Ovary (tissue), 9 donors: ENCODE measurements around the gene HDAC11. TPM values are rescaled to one million over a fixed set of nuclear protein-coding genes. Genes with fewer than 3 reads are reported as not detected.

ENCODE experiments used
- DNase-seq, 5 donors: peaks; one replicate each; pipeline ENCODE4 v3.0.0-alpha.2; 2019 to 2020
- H3K27ac ChIP-seq, 2 donors: fragments of 200-600 bp; one replicate each; pipeline versions ENCODE4 v1.5.1 to v1.8.0; 2019 to 2022
- H3K27me3 ChIP-seq: fragments of 200-600 bp; one replicate; pipeline ENCODE4 v1.8.0; 2022
- H3K36me3 ChIP-seq: fragments of 200-600 bp; sonication (generic); one replicate; pipeline ENCODE4 v1.5.1; 2019
- H3K4me1 ChIP-seq: one replicate; pipeline ENCODE4 v1.8.1; 2013; ENCODE audit warnings: mild to moderate bottlenecking, moderate library complexity; ENCODE audit not compliant: insufficient read depth
- H3K4me3 ChIP-seq: fragments of 200-600 bp; sonication (generic); one replicate; pipeline ENCODE4 v1.5.1; 2017
- H3K9me3 ChIP-seq, 2 donors: fragments of 200-600 bp in 1 of 2; sonication (generic) in 1 of 2; one replicate each; pipeline versions ENCODE4 v1.5.1 to v1.8.1; 2013 to 2019; ENCODE audit warnings: mild to moderate bottlenecking in 1 of 2, moderate library complexity in 1 of 2
- CTCF ChIP-seq, 3 donors: fragments of 450-650 bp in 2 of 3; fragments of 200-600 bp in 1 of 3; IDR thresholded peaks; one replicate each; pipeline versions ENCODE4 v1.5.1 to v1.8.0; 2016 to 2022; ENCODE audit warnings: antibody characterized with exemption in 3 of 3, mild to moderate bottlenecking in 1 of 3
- EP300 ChIP-seq: sonication (generic); formaldehyde crosslinking; IDR thresholded peaks from one replicate; pipeline ENCODE4 v1.6.1; 2017; ENCODE audit warnings: antibody characterized with exemption
- POLR2A ChIP-seq: fragments of 450-650 bp; IDR thresholded peaks from one replicate; pipeline ENCODE4 v1.6.1; 2017; ENCODE audit warnings: antibody characterized with exemption, mild to moderate bottlenecking, moderate library complexity
- WGBS, 3 donors: extraction: QIAGEN DNeasy Blood & Tissue Kit in 1 of 3; methylation state at CpG; one replicate each; pipeline versions ENCODE4 v1.1.5 to v1.1.7; 2013 to 2017; 5-methylcytosine and 5-hydroxymethylcytosine counted together
- intact Hi-C, 4 donors: fragments of 100-400 bp; cut with DNase I; formaldehyde crosslinking; loops; one replicate each; pipeline versions ENCODE4 v1.11.0 to v1.15.1; 2022 to 2023
- polyA plus RNA-seq, 2 donors: library from polyadenylated mRNA; stranded (reverse); fragments of 200-250 nt in 1 of 2; fragments of 350-450 nt in 1 of 2; fragmentation: Illumina TruSeq in 1 of 2; extraction: RNeasy Lipid Tissue Mini Kit (QIAGEN cat#74804) in 1 of 2; gene quantifications; one replicate each; pipeline ENCODE4 v1.2.3, GENCODE V29; 2013 to 2014
- total RNA-seq, 7 donors: library from RNA; depleted of rRNA in 2 of 7; stranded (reverse); fragments of >200 nt in 2 of 7; fragmentation: NEBNext Ultra II Directional in 3 of 7; extraction: Animal tissue kit (Norgen Biotek cat#: 25700) in 3 of 7; gene quantifications; one replicate each; pipeline versions ENCODE4 v1.1.0 to v1.2.4, GENCODE V29; 2016 to 2023
- donor health status: DM: no; HTN: no; CAD: no; lungs with moderate emphysema.
- donor health status: DM: no; HTN: no; CAD: no.
- donor health status: Bipolar disorder and iron deficiency.
- donor health status: DM: yes; HTN: yes; CAD: no.
- donor health status: DM: no; HTN: no; CAD: no.
- donor health status: DM: yes; HTN: yes; CAD: no.

Gene HDAC11
- total and polyA plus RNA-seq, 9 donors = 6.4 to 27.1 (median 19.6) TPM

GRCh38 chr3:13539671-13540070 is 59.6 kb downstream of the HDAC11 start:
- peak in 1 of 5 donors; percentile 16 for DNase-seq
- Histone ChIP-seq H3K4me3 (no peak overlapping the region), H3K27me3 (no peaks in the 10 kb centered on the region), H3K9me3 (no peaks in the 10 kb centered on the region), H3K4me1 (no peaks in the 10 kb centered on the region), H3K36me3 (no peaks in the 10 kb centered on the region), H3K27ac (no peak overlapping the region)
- WGBS, 3 donors = 74 to 76% (median 76%) methylated on average over 8 of the region's 8 CpGs
- intact Hi-C loops = no loop called here
- TF ChIP-seq CTCF (IDR thresholded peaks at IDR 0.05) (no peak), EP300 (no peak), POLR2A (no peak)

GRCh38 chr3:13540297-13540995 is 60.3 kb downstream of the HDAC11 start:
- 45 to 63% (median 53%) methylated on average over 4 of the region's 4 CpGs for WGBS, 3 donors
- Histone ChIP-seq H3K4me3 (no peak overlapping the region), H3K27me3 (no peaks in the 10 kb centered on the region), H3K27ac (no peak overlapping the region), H3K9me3 (no peaks in the 10 kb centered on the region), H3K4me1 (no peaks in the 10 kb centered on the region), H3K36me3 (no peaks in the 10 kb centered on the region)
- peak in 1 of 5 donors; percentile 15 for DNase-seq
- TF ChIP-seq EP300 (no peak), POLR2A (no peak), CTCF (IDR thresholded peaks at IDR 0.05) (no peak)
- intact Hi-C loops = no loop called here

- Histone ChIP-seq H3K36me3 (no peaks in the 10 kb centered on the region), H3K27ac (no peak overlapping the region), H3K4me3 (no peak overlapping the region), H3K4me1 (peaks cover 1% of the 10 kb centered on the region), H3K9me3 (no peaks in the 10 kb centered on the region), H3K27me3 (no peaks in the 10 kb centered on the region)
- WGBS, 3 donors = 50 to 70% (median 54%) methylated on average over 3 of the region's 3 CpGs
- no peak for DNase-seq
- TF ChIP-seq POLR2A = no peak
- TF ChIP-seq EP300 = no peak
- TF ChIP-seq CTCF (IDR thresholded peaks at IDR 0.05) = no peak
- intact Hi-C loops = no loop called here
Observed at GRCh38 chr3:13541691-13542090, 61.6 kb downstream of the HDAC11 start.

- intact Hi-C loops = no loop called here
- TF ChIP-seq CTCF (IDR thresholded peaks at IDR 0.05) (no peak), POLR2A (no peak), EP300 (no peak)
- Histone ChIP-seq H3K4me1 (peaks cover 3% of the 10 kb centered on the region), H3K27ac (no peak overlapping the region), H3K9me3 (no peaks in the 10 kb centered on the region), H3K4me3 (no peak overlapping the region), H3K36me3 (no peaks in the 10 kb centered on the region), H3K27me3 (no peaks in the 10 kb centered on the region)
- 81 to 90% (median 87%) methylated on average over 3 of the region's 3 CpGs for WGBS, 3 donors
- no peak for DNase-seq
Observed at GRCh38 chr3:13542142-13542541, 62.0 kb downstream of the HDAC11 start.
